Activated T-cell treated with anti-CD3 and anti-CD28 coated beads, Interleukin-2, amount 50 U/mL, for 4 hours (primary cell): ENCODE results near the gene LCE5A. TPM values are rescaled to one million over a fixed set of nuclear protein-coding genes. Genes with fewer than 3 reads are reported as not detected.
"Not testable (repeated sequence)": the region's sequence is repeated elsewhere in the genome, so short reads cannot be mapped to it uniquely, and the experiment has no call there.

Experiments used
- ATAC-seq, 2 donors: fragments of 200-7000 bp; cut with Tn5 transposase; one replicate each; pipeline ENCODE4 v1.10.0; 2021
- DNase-seq: peaks from one replicate; pipeline ENCODE4 v3.0.0-alpha.2; 2020
- H3K27me3 Mint-ChIP-seq: one replicate; pipeline ENCODE4 v1.8.0; 2021; ENCODE audit warnings: low read depth, mixed read lengths
- H3K36me3 Mint-ChIP-seq: one replicate; pipeline ENCODE4 v1.8.0; 2022; ENCODE audit warnings: mixed read lengths; ENCODE audit not compliant: insufficient read depth
- H3K4me1 Mint-ChIP-seq: one replicate; pipeline ENCODE4 v1.8.0; 2021; ENCODE audit warnings: low read depth, mixed read lengths
- H3K4me3 Mint-ChIP-seq: one replicate; pipeline ENCODE4 v1.8.0; 2021; ENCODE audit warnings: mild to moderate bottlenecking, moderate library complexity, mixed read lengths
- H3K9me3 Mint-ChIP-seq: one replicate; pipeline ENCODE4 v1.8.0; 2021; ENCODE audit warnings: mixed read lengths
- total RNA-seq, 3 donors: library from RNA; stranded (reverse); gene quantifications; one replicate each; pipeline ENCODE4 v1.2.1, GENCODE V29; 2021

Gene LCE5A
- total RNA-seq, 3 donors from 2014 or later = not detected

- H3K36me3 Mint-ChIP-seq = no peaks in the 10 kb centered on the region
- H3K27me3 Mint-ChIP-seq = peaks cover 21% of the 10 kb centered on the region
- ATAC-seq = no peak
- no peak overlapping the region for H3K4me3 Mint-ChIP-seq
- no peaks in the 10 kb centered on the region for H3K4me1 Mint-ChIP-seq
- no peak for DNase-seq
- no peaks in the 10 kb centered on the region for H3K9me3 Mint-ChIP-seq
Measured at GRCh38 chr1:152537496-152537895, 26.9 kb downstream of the LCE5A start.

GRCh38 chr1:152539901-152540300 is 29.3 kb downstream of the LCE5A start:
- Mint-ChIP-seq H3K4me3 (no peak overlapping the region), H3K27me3 (peaks cover 12% of the 10 kb centered on the region), H3K4me1 (no peaks in the 10 kb centered on the region)

GRCh38 chr1:152543820-152544219 is 33.2 kb downstream of the LCE5A start:
- H3K4me3 Mint-ChIP-seq = no peak overlapping the region
- peaks cover 6% of the 10 kb centered on the region for H3K27me3 Mint-ChIP-seq
- H3K36me3 Mint-ChIP-seq = no peaks in the 10 kb centered on the region
- ATAC-seq = no peak
- no peak for DNase-seq
- no peaks in the 10 kb centered on the region for H3K4me1 Mint-ChIP-seq
- peaks cover 4% of the 10 kb centered on the region for H3K9me3 Mint-ChIP-seq

More at GRCh38 chr1:152539901-152540300, 29.3 kb downstream of the LCE5A start:
- H3K9me3 Mint-ChIP-seq = no peaks in the 10 kb centered on the region
- ATAC-seq = no peak
- H3K36me3 Mint-ChIP-seq = no peaks in the 10 kb centered on the region
- DNase-seq = no peak

DNA sequence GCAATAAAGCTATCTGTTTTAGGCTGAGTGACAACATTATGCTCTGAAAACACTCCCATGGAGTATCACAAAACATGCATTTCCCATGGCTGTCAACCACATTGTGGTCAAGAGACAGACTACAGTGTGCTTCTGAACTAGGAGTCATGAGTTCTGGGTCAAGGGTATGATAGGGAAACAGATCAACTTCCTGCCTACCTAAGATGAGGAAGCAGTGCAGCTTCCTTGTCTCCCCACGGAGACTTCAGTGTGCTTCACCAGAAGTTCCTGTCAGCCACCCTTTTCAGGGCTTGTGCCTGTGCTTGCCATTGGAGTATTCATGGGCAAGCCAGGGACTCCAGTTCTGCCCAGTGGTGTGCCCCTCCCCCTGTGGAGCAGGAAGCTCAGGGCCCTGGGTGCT is 36.1 kb downstream of the LCE5A start:
- ATAC-seq = no peak
- Mint-ChIP-seq H3K4me3 (no peak overlapping the region), H3K9me3 (peaks cover 4% of the 10 kb centered on the region), H3K4me1 (no peaks in the 10 kb centered on the region), H3K27me3 (peaks cover 1% of the 10 kb centered on the region), H3K36me3 (no peaks in the 10 kb centered on the region)
- no peak for DNase-seq

GRCh38 chr1:152548358-152548757 is 37.8 kb downstream of the LCE5A start:
- H3K4me3 Mint-ChIP-seq, ATAC-seq, H3K36me3 Mint-ChIP-seq, DNase-seq, H3K27me3 Mint-ChIP-seq, H3K9me3 Mint-ChIP-seq, H3K4me1 Mint-ChIP-seq: not testable (repeated sequence)

Other genes with a start within 250 kb of the LCE5A start
- not detected for gene FLG, start 185.6 kb upstream of the LCE5A start, total RNA-seq
- gene FLG2, start 150.8 kb upstream of the LCE5A start, total RNA-seq = not detected
- not detected for gene CRNN, start 96.5 kb upstream of the LCE5A start, total RNA-seq
- gene CRCT1, start 3.7 kb downstream of the LCE5A start, total RNA-seq = not detected
- gene LCE3E, start 56.0 kb downstream of the LCE5A start, total RNA-seq = not detected
- gene LCE3D, start 69.7 kb downstream of the LCE5A start, total RNA-seq = not detected
- gene LCE3C, start 89.4 kb downstream of the LCE5A start, total RNA-seq = not detected
- gene LCE3B, start 103.0 kb downstream of the LCE5A start, total RNA-seq = not detected
- gene LCE3A, start 112.3 kb downstream of the LCE5A start, total RNA-seq = not detected
- not detected for gene LCE2D, start 152.6 kb downstream of the LCE5A start, total RNA-seq
- gene LCE2C, start 164.5 kb downstream of the LCE5A start, total RNA-seq = not detected
- gene LCE2B, start 175.3 kb downstream of the LCE5A start, total RNA-seq = not detected
- gene LCE2A, start 187.5 kb downstream of the LCE5A start, total RNA-seq = not detected
- not detected for gene LCE4A, start 197.4 kb downstream of the LCE5A start, total RNA-seq
- gene KPRP, start 247.2 kb downstream of the LCE5A start, total RNA-seq = not detected